ENCODE results near the gene AUTS2.

AUTS2 gene

GRCh38 chr7:69624435-69625230 lies 26.4 kb downstream of the AUTS2 start:
- H3K4me3 ChIP-seq (ENCODE audit: low read depth, low read length), result no peak overlapping the region
- TF ChIP-seq CTCF (IDR thresholded peaks at IDR 0.05; ENCODE audit: low read depth, low read length), result no peak

- TF ChIP-seq CTCF (IDR thresholded peaks at IDR 0.05; ENCODE audit: low read depth, low read length), result no peak
Observed at GRCh38 chr7:69625238-69625637, 27.0 kb downstream of the AUTS2 start.

GRCh38 chr7:69625798-69626197 lies 27.5 kb downstream of the AUTS2 start:
- no peak overlapping the region for H3K4me3 ChIP-seq (ENCODE audit: low read depth, low read length)
- TF ChIP-seq CTCF (IDR thresholded peaks at IDR 0.05; ENCODE audit: low read depth, low read length), result no peak

More at GRCh38 chr7:69625238-69625637, 27.0 kb downstream of the AUTS2 start:
- H3K4me3 ChIP-seq (ENCODE audit: low read depth, low read length), result no peak overlapping the region

- H3K4me3 ChIP-seq (ENCODE audit: low read depth, low read length), result no peak overlapping the region
- no peak for TF ChIP-seq CTCF (IDR thresholded peaks at IDR 0.05; ENCODE audit: low read depth, low read length)
Observed at GRCh38 chr7:69630292-69630691, 32.0 kb downstream of the AUTS2 start.

- no peak for TF ChIP-seq CTCF (IDR thresholded peaks at IDR 0.05; ENCODE audit: low read depth, low read length)
- no peak overlapping the region for H3K4me3 ChIP-seq (ENCODE audit: low read depth, low read length)
Observed at GRCh38 chr7:69631131-69631530, 32.9 kb downstream of the AUTS2 start.

- H3K4me3 ChIP-seq (ENCODE audit: low read depth, low read length), result no peak overlapping the region
- no peak for TF ChIP-seq CTCF (IDR thresholded peaks at IDR 0.05; ENCODE audit: low read depth, low read length)
Observed at GRCh38 chr7:69632280-69632679, 34.0 kb downstream of the AUTS2 start.

- no peak overlapping the region for H3K4me3 ChIP-seq (ENCODE audit: low read depth, low read length)
- TF ChIP-seq CTCF (IDR thresholded peaks at IDR 0.05; ENCODE audit: low read depth, low read length), result no peak
Observed at GRCh38 chr7:69633122-69633831, 35.0 kb downstream of the AUTS2 start.
